Measurements from ENCODE around the gene PWP1.

PWP1 gene

GRCh38 chr12:107685360-107686248, at the start of gene PWP1:
TSS of gene PWP1 (plus strand) at chr12:107685799. CDS start at chr12:107685900, 101 bp downstream.
- DNase-seq (ENCODE audit: low read depth), result peak; percentile 84

GRCh38 chr12:107641154-107641553, 44.4 kb upstream of the PWP1 start:
- no peak for DNase-seq (ENCODE audit: low read depth)

GRCh38 chr12:107642240-107642639, 43.4 kb upstream of the PWP1 start:
- DNase-seq (ENCODE audit: low read depth), result no peak

- DNase-seq (ENCODE audit: low read depth), result no peak
These were observed 39.8 kb upstream of the PWP1 start for GRCh38 chr12:107645630-107646333.

- DNase-seq (ENCODE audit: low read depth), result no peak
These were observed 39.2 kb upstream of the PWP1 start for GRCh38 chr12:107646436-107646835.

GRCh38 chr12:107649661-107650061, 35.9 kb upstream of the PWP1 start:
- no peak for DNase-seq (ENCODE audit: low read depth)

- DNase-seq (ENCODE audit: low read depth), result no peak
These were observed 34.6 kb upstream of the PWP1 start for GRCh38 chr12:107650977-107651376.

- DNase-seq (ENCODE audit: low read depth), result no peak
These were observed 33.8 kb upstream of the PWP1 start for GRCh38 chr12:107651571-107652449.

GRCh38 chr12:107653519-107653918, 32.1 kb upstream of the PWP1 start:
- no peak for DNase-seq (ENCODE audit: low read depth)

- no peak for DNase-seq (ENCODE audit: low read depth)
These were observed 30.7 kb upstream of the PWP1 start for GRCh38 chr12:107654873-107655272.

- no peak for DNase-seq (ENCODE audit: low read depth)
These were observed 30.1 kb upstream of the PWP1 start for GRCh38 chr12:107655281-107656065.

GRCh38 chr12:107656302-107656701, 29.3 kb upstream of the PWP1 start:
- DNase-seq (ENCODE audit: low read depth), result no peak

- no peak for DNase-seq (ENCODE audit: low read depth)
These were observed 28.5 kb upstream of the PWP1 start for GRCh38 chr12:107657133-107657532.

GRCh38 chr12:107657621-107658020, 28.0 kb upstream of the PWP1 start:
- no peak for DNase-seq (ENCODE audit: low read depth)

- no peak for DNase-seq (ENCODE audit: low read depth)
These were observed 25.4 kb upstream of the PWP1 start for GRCh38 chr12:107660235-107660634.

GRCh38 chr12:107660861-107661415, 24.7 kb upstream of the PWP1 start:
- DNase-seq (ENCODE audit: low read depth), result no peak

- DNase-seq (ENCODE audit: low read depth), result no peak
These were observed 23.8 kb upstream of the PWP1 start for GRCh38 chr12:107661830-107662229.

- no peak for DNase-seq (ENCODE audit: low read depth)
These were observed 23.1 kb upstream of the PWP1 start for GRCh38 chr12:107662484-107662883.

- no peak for DNase-seq (ENCODE audit: low read depth)
These were observed 22.3 kb upstream of the PWP1 start for GRCh38 chr12:107663277-107663676.

GRCh38 chr12:107666009-107666408, 19.6 kb upstream of the PWP1 start:
- no peak for DNase-seq (ENCODE audit: low read depth)

- DNase-seq (ENCODE audit: low read depth), result no peak
These were observed 18.1 kb upstream of the PWP1 start for GRCh38 chr12:107667464-107667863.
